ENCODE data around the gene PLOD3. TPM values are rescaled to one million over a fixed set of nuclear protein-coding genes. Genes with fewer than 3 reads are reported as not detected.

PLOD3 gene
- total and polyA plus RNA-seq, 9 of the 15 experiments (the other 6 are each of a cell fraction or from before 2014, with no cell fraction given) = 2.8 to 101 (median 30.9) TPM

DNA sequence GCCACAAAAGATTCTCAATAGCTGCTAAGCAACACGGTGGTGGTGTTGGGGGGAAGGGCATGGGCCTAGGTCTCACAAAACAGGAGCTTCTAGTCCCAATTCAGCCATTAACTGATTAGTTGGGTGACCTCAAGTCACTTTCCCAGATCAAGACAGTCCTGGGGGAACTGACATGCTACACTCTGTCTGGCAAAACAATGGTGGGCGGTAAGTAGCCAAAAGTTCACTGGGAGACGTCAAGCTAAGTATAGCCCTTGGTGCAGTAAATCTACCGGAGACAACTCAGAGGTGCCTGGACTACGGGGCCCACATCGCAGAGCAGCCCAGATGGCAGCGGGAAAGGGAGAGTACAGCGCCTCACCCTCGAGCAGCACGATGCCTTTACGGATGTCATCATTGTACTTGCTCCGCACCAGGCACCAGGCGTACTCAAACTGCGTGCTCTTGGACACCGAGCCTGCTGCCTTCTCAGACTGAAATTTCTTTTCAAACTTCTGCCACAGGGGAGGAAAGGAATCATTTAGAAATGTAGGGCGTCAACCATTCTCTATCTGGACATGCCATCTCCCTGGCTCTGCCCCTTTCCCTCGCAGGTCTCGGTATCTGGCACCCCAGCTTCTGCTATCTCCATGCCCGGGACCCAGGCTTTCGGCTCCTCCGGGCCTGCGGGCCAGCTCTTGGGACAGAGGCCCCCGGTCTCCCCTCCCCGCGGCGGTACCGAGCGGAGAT, 26.4 kb upstream of the PLOD3 start (continued):
- 0 out of 2 replicates have a peak, but pooled peaks have one; percentile 43 for TF ChIP-seq JUND (IDR thresholded peaks at IDR 0.05; ENCODE audit: borderline replicate concordance, low read depth, low read length)
- no peak; the same call in 2 of the 3 replicates for TF ChIP-seq JUND (tag; IDR thresholded peaks at IDR 0.05; ENCODE audit: borderline replicate concordance, low read depth, low read length)
- TF ChIP-seq PTTG1 (tag; IDR thresholded peaks at IDR 0.05; ENCODE audit: low read depth) = no peak
- 0 out of 2 replicates have a peak, but pooled peaks have one; percentile 45 for TF ChIP-seq NBN (IDR thresholded peaks at IDR 0.05; ENCODE audit: low read depth)
- peak; percentile 59 for TF ChIP-seq CCNT2 (IDR thresholded peaks at IDR 0.05; ENCODE audit: borderline replicate concordance, extremely low read depth, insufficient read length, low read depth, low read length)
- 0 out of 2 replicates have a peak, but pooled peaks have one; percentile 14 for TF ChIP-seq CUX1 (CRISPR knock-in tag; IDR thresholded peaks at IDR 0.05)
- peak; percentile 62 for TF ChIP-seq CBFA2T3 (IDR thresholded peaks at IDR 0.05)
- no peak for TF ChIP-seq GABPB1 (CRISPR knock-in tag; IDR thresholded peaks at IDR 0.05)
- TF ChIP-seq, protein P1, sequence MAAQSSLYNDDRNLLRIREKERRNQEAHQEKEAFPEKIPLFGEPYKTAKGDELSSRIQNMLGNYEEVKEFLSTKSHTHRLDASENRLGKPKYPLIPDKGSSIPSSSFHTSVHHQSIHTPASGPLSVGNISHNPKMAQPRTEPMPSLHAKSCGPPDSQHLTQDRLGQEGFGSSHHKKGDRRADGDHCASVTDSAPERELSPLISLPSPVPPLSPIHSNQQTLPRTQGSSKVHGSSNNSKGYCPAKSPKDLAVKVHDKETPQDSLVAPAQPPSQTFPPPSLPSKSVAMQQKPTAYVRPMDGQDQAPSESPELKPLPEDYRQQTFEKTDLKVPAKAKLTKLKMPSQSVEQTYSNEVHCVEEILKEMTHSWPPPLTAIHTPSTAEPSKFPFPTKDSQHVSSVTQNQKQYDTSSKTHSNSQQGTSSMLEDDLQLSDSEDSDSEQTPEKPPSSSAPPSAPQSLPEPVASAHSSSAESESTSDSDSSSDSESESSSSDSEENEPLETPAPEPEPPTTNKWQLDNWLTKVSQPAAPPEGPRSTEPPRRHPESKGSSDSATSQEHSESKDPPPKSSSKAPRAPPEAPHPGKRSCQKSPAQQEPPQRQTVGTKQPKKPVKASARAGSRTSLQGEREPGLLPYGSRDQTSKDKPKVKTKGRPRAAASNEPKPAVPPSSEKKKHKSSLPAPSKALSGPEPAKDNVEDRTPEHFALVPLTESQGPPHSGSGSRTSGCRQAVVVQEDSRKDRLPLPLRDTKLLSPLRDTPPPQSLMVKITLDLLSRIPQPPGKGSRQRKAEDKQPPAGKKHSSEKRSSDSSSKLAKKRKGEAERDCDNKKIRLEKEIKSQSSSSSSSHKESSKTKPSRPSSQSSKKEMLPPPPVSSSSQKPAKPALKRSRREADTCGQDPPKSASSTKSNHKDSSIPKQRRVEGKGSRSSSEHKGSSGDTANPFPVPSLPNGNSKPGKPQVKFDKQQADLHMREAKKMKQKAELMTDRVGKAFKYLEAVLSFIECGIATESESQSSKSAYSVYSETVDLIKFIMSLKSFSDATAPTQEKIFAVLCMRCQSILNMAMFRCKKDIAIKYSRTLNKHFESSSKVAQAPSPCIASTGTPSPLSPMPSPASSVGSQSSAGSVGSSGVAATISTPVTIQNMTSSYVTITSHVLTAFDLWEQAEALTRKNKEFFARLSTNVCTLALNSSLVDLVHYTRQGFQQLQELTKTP (IDR thresholded peaks at IDR 0.05; ENCODE audit: low read depth in 1 of 2, partially characterized antibody in 2 of 2) = no peak
- TF ChIP-seq, protein P2, sequence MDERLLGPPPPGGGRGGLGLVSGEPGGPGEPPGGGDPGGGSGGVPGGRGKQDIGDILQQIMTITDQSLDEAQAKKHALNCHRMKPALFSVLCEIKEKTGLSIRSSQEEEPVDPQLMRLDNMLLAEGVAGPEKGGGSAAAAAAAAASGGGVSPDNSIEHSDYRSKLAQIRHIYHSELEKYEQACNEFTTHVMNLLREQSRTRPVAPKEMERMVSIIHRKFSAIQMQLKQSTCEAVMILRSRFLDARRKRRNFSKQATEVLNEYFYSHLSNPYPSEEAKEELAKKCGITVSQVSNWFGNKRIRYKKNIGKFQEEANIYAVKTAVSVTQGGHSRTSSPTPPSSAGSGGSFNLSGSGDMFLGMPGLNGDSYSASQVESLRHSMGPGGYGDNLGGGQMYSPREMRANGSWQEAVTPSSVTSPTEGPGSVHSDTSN (CRISPR knock-in tag; IDR thresholded peaks at IDR 0.05; ENCODE audit: low read depth) = no peak
- TF ChIP-seq, protein P2 (tag; conservative IDR thresholded peaks at IDR 0.05; ENCODE audit: low read depth) = no peak
- TF ChIP-seq ZNF76 (CRISPR knock-in tag; IDR thresholded peaks at IDR 0.05; ENCODE audit: borderline replicate concordance) = 0 out of 2 replicates have a peak, but pooled peaks have one; percentile 32
- no peak for TF ChIP-seq IRF2 (CRISPR knock-in tag; IDR thresholded peaks at IDR 0.05)
- peak; percentile 73 for TF ChIP-seq HMGN3 (IDR thresholded peaks at IDR 0.05; ENCODE audit: borderline replicate concordance, extremely low read depth, insufficient read length, low read depth, low read length)
- TF ChIP-seq TAL1 (IDR thresholded peaks at IDR 0.05) = peak; percentile 42; the same call in 1 of the 2 replicates

Measured in K562 (cell line).